Endothelial cell (in vitro differentiated cells): Measurements from ENCODE around the gene RRAS2. TPM values are rescaled to one million over a fixed set of nuclear protein-coding genes. Genes with fewer than 3 reads are reported as not detected.

Experiments used
- DNase-seq: peaks from one replicate; pipeline ENCODE4 v3.0.0; 2021; ENCODE audit warnings: low spot score
- H3K27ac Mint-ChIP-seq: one replicate; pipeline ENCODE4 v1.8.0; 2021; ENCODE audit warnings: mixed read lengths, inconsistent platforms; ENCODE audit not compliant: unreplicated experiment
- H3K27me3 Mint-ChIP-seq: one replicate; pipeline ENCODE4 v1.8.0; 2021; ENCODE audit warnings: mild to moderate bottlenecking, moderate library complexity, mixed read lengths, inconsistent platforms; ENCODE audit not compliant: unreplicated experiment
- H3K36me3 Mint-ChIP-seq: one replicate; pipeline ENCODE4 v1.8.0; 2021; ENCODE audit warnings: mild to moderate bottlenecking, low read depth, mixed read lengths, inconsistent platforms; ENCODE audit not compliant: unreplicated experiment
- H3K4me1 Mint-ChIP-seq: one replicate; pipeline ENCODE4 v1.8.0; 2021; ENCODE audit warnings: mild to moderate bottlenecking, mixed read lengths, inconsistent platforms; ENCODE audit not compliant: unreplicated experiment
- H3K4me3 Mint-ChIP-seq: one replicate; pipeline ENCODE4 v1.8.0; 2021; ENCODE audit warnings: mild to moderate bottlenecking, mixed read lengths, inconsistent platforms; ENCODE audit not compliant: unreplicated experiment
- H3K9me3 Mint-ChIP-seq: one replicate; pipeline ENCODE4 v1.8.0; 2021; ENCODE audit warnings: mixed read lengths, inconsistent platforms; ENCODE audit not compliant: unreplicated experiment
- CTCF ChIP-seq: fragments of 200-600 bp; sonication (generic); IDR thresholded peaks from one replicate; pipeline ENCODE4 v1.5.0; 2021; ENCODE audit warnings: antibody characterized with exemption; ENCODE audit not compliant: unreplicated experiment
- total RNA-seq: library from RNA; stranded (reverse); fragmentation: NEBNext Ultra II Directional; extraction: Animal tissue kit (Norgen Biotek cat#: 25700); gene quantifications from one replicate; pipeline ENCODE4 v1.2.1, GENCODE V29; 2021; ENCODE audit not compliant: unreplicated experiment

The RRAS2 gene
- total RNA-seq, 1 donor from 2014 or later = 59.6 TPM

DNA sequence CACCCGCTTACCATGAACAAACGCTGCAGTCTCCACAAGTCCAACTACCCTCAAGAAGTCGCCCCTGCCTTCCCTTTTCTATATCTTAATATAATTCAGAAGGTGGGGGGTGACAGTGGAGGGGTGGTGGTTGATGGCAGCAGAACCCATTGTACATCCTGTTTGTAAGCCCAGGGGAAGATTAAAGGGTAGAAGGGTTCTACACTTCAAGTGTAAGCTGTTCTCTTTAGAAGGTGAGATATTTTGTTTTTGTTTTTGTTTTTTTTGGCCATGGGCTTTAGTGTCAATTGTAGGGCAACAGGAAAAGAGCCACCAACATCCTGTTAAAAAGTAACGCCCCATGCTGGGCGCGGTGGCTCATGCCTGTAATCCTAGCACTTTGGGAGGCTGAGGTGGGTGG lies 34.9 kb upstream of the RRAS2 start:
- H3K36me3 Mint-ChIP-seq = no peaks in the 10 kb centered on the region
- H3K4me3 Mint-ChIP-seq = no peak overlapping the region
- H3K27me3 Mint-ChIP-seq = no peaks in the 10 kb centered on the region
- peaks cover 3% of the 10 kb centered on the region for H3K4me1 Mint-ChIP-seq
- no peak for DNase-seq
- no peak overlapping the region for H3K27ac Mint-ChIP-seq
- no peak for TF ChIP-seq CTCF
- H3K9me3 Mint-ChIP-seq = no peaks in the 10 kb centered on the region

DNA sequence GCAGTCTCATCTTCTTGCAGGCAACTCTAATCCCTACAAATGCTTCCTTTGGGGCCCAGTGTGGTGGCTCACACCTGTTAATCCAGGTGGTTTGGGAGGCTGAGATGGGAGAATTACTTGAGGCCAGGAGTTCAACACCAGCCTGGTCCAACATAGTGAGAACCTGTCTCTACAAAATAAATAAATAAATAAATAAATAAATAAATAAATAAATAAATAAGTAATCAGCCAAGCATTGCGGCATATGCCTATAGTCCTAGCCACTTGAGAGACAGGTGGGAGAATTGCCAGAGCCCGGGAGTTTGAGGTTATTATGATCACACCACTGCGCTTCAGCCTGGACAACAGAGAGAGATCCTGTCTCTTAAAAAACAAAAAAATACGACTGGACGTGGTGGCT lies 34.1 kb upstream of the RRAS2 start:
- Mint-ChIP-seq H3K27me3 (peaks cover 2% of the 10 kb centered on the region), H3K4me1 (peaks cover 3% of the 10 kb centered on the region), H3K9me3 (no peaks in the 10 kb centered on the region), H3K27ac (no peak overlapping the region), H3K4me3 (no peak overlapping the region), H3K36me3 (no peaks in the 10 kb centered on the region)
- DNase-seq = no peak
- TF ChIP-seq CTCF = no peak

DNA sequence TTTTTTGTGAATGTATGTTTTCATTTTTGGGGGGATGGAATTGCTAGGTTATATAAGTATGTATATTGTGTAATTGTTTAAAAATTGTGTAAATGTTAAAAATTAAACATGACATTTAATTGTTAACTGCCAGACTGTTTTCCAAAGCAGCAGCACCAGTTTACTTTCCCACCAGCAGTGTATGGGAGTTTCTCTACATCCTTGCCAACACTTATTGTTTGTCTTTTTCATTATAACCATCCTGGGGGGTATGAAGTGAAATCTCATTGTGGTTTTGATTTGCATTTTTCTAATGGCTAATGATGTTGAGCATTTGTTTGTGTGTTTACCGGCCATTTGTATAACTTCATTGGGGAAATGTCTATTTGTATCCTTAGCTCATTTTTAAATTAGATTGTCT lies 31.7 kb upstream of the RRAS2 start:
- DNase-seq = no peak
- no peak overlapping the region for H3K4me3 Mint-ChIP-seq
- H3K4me1 Mint-ChIP-seq = peaks cover 9% of the 10 kb centered on the region
- H3K27ac Mint-ChIP-seq = no peak overlapping the region
- no peaks in the 10 kb centered on the region for H3K36me3 Mint-ChIP-seq
- no peaks in the 10 kb centered on the region for H3K9me3 Mint-ChIP-seq
- peaks cover 4% of the 10 kb centered on the region for H3K27me3 Mint-ChIP-seq
- TF ChIP-seq CTCF = no peak

- DNase-seq = no peak
- TF ChIP-seq CTCF = no peak
- no peak overlapping the region for H3K27ac Mint-ChIP-seq
- no peaks in the 10 kb centered on the region for H3K36me3 Mint-ChIP-seq
- peaks cover 4% of the 10 kb centered on the region for H3K27me3 Mint-ChIP-seq
- no peaks in the 10 kb centered on the region for H3K9me3 Mint-ChIP-seq
- peaks cover 5% of the 10 kb centered on the region for H3K4me1 Mint-ChIP-seq
- H3K4me3 Mint-ChIP-seq = no peak overlapping the region
Measured at GRCh38 chr11:14388352-14388751, 29.4 kb upstream of the RRAS2 start.

DNA sequence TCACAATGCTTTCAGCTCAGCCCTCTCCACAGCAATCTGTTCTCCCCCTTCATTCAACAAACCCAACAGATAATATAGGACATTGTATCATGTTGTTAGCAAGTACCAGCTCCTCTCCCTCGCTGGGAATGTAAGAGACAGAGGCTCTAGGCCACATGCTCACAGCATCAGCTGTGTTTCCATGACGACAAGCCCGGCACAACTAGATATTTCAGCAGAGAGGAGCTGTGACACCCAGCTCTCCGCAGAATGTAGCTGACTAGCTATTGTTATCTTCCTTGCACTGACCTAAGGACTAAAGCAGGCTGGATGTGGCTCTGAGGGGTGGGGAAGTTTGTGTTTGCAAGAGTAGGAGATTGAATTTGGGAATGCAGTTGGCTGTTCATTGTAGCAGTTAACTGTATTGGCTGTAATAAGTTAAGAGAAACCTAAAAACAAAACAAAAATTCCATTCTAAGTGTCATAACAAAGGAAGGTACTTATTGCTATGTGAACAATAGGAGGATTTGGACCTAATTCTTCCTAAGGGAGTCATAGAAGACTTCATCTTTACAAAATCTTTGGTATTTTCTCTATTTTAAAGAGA lies 28.0 kb upstream of the RRAS2 start:
- Mint-ChIP-seq H3K36me3 (no peaks in the 10 kb centered on the region), H3K4me1 (peaks cover 5% of the 10 kb centered on the region), H3K9me3 (no peaks in the 10 kb centered on the region), H3K27me3 (peaks cover 4% of the 10 kb centered on the region), H3K4me3 (no peak overlapping the region), H3K27ac (peak overlapping the region; percentile 3)
- peak; percentile 48 for DNase-seq
- TF ChIP-seq CTCF = no peak
